Measurements from ENCODE around the gene FRK. TPM values are rescaled to one million over a fixed set of nuclear protein-coding genes. Genes with fewer than 3 reads are reported as not detected.

FRK gene
- total and polyA plus RNA-seq, 8 donors = 3.1 to 16.1 (median 4.5) TPM

DNA sequence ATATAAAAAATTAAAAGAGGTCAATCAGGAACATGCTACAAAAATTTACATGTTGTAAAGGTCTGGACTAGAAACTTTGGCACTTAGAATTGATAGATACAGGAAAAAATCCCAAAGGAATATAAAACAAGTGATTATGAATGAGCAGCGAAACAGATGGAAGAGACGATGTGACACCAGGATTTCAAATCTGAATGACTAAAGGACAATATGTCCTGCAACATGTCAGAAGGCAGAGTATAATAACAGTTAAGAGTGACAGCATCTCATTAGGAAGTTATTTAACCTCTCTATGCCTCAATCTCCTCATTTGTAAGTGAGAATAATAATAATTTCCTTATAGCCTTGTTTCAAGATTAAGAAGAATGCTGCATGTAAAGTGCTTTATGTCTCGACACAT lies 50.3 kb downstream of the FRK start:
- TF ChIP-seq, protein P1, sequence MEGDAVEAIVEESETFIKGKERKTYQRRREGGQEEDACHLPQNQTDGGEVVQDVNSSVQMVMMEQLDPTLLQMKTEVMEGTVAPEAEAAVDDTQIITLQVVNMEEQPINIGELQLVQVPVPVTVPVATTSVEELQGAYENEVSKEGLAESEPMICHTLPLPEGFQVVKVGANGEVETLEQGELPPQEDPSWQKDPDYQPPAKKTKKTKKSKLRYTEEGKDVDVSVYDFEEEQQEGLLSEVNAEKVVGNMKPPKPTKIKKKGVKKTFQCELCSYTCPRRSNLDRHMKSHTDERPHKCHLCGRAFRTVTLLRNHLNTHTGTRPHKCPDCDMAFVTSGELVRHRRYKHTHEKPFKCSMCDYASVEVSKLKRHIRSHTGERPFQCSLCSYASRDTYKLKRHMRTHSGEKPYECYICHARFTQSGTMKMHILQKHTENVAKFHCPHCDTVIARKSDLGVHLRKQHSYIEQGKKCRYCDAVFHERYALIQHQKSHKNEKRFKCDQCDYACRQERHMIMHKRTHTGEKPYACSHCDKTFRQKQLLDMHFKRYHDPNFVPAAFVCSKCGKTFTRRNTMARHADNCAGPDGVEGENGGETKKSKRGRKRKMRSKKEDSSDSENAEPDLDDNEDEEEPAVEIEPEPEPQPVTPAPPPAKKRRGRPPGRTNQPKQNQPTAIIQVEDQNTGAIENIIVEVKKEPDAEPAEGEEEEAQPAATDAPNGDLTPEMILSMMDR (IDR thresholded peaks at IDR 0.05) = no peak
- Histone ChIP-seq H3K36me3 (no peaks in the 10 kb centered on the region), H3K4me1 (peaks cover 16 to 22% of the 10 kb centered on the region in 2 donors), H3K9me3 (no peaks in the 10 kb centered on the region), H3K27me3 (no peaks in the 10 kb centered on the region), H3K27ac (no peak overlapping the region), H3K4me3 (no peak overlapping the region)
- DNase-seq (no peak), ATAC-seq (no peak)
- intact Hi-C loops (cut with DNase I) = loop anchor here in 1 of 2 donors (5.0 kb wide), 1 partner anchor 87 kb away; no protein-coding TSS in a partner anchor

DNA sequence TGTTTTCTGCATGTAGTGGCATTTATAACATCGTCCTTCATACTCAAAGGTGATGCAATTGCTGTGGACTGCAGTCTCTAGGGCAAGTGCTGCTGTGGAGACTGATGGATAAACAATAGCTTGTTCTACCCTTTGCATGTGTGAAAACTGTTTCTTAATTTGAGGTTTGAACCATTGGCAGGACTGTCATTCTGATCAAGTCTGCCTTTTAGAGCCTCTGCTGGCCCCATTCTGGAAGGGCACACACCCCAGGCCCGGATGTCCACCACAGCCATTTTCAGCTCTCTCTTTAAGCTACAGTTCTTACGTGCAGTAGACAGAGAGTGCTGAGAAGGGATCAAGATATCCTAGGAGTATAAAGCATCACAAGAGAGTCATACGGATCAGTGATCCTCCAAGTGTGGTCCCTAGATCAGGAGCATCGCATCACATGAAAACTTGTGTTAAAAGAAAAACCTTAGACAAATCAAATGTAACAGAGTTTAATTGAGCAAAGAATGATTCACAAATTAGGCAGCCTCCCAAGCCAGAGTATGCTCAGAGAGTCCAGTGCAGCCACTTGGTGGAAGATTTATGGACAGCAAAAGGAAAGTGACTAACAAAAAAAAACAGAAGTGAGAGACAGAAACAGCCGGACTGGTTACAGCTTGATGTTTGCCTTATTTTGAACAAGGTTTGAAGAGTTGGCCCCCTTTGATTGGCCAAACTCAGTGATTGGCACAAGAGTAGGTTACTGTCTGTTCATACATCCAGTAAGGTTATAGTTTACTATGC lies 52.0 kb downstream of the FRK start:
- TF ChIP-seq, protein P1 (IDR thresholded peaks at IDR 0.05) = no peak
- H3K36me3 ChIP-seq = no peaks in the 10 kb centered on the region
- DNase-seq (peak in 2 of 4 donors; percentile 20 to 23), ATAC-seq (peak; percentile 55)
- H3K4me1 ChIP-seq = peaks cover 14 to 22% of the 10 kb centered on the region in 2 donors
- intact Hi-C loops (cut with DNase I) = no loop called here
- no peaks in the 10 kb centered on the region for H3K9me3 ChIP-seq
- no peak overlapping the region for H3K4me3 ChIP-seq
- H3K27me3 ChIP-seq = no peaks in the 10 kb centered on the region
- peak overlapping the region; percentile 18 to 63 for H3K27ac ChIP-seq

DNA sequence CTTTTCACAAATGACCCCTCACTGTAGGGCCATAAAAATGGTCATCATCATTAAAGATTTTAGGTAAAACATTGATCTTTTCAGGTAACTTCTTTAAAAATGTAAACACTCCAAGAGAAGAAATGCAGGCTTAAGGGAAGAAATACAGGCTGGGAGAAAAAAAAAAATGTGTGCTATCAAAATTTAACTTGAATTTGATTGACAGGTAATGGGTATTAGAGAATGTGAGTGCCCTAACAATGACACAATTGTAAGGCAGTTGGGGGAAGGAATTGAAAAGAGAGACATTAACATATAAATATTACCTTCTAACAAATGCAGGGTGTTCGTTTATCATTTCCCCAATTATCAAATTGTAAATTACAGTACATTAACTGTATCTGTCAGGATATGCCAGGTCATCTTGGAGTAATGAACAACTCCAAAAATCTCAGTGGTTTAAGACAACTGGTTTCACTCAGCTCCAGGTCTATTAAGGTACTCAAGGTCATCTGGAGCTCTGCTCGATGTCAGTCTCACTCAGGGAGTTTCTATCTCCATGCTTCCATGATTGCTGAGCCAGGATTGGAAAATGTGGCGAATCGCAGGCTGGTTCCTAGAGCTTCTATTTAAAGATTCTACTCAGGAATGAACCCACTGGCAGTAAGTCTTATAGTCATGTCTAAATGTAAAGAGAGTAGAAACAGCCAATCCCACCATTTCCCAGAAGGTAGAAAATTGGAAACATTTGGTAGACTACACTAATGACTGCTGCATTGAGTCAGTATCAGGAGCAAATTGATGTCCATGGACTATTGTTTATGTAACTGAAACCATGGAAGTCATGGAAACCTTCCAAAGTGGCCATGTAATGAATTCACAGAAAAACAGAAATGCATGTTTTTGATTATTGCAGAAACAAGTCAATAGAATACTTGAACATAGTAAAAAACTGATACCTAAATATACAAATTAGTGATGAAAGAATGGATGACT lies 55.6 kb downstream of the FRK start:
- ATAC-seq (no peak), DNase-seq (no peak)
- Histone ChIP-seq H3K4me3 (no peak overlapping the region), H3K27ac (no peak overlapping the region), H3K36me3 (no peaks in the 10 kb centered on the region), H3K4me1 (no peaks in the 10 kb centered on the region), H3K9me3 (no peaks in the 10 kb centered on the region), H3K27me3 (no peaks in the 10 kb centered on the region)
- intact Hi-C loops (cut with DNase I) = no loop called here
- TF ChIP-seq, protein P1 (IDR thresholded peaks at IDR 0.05) = no peak

DNA sequence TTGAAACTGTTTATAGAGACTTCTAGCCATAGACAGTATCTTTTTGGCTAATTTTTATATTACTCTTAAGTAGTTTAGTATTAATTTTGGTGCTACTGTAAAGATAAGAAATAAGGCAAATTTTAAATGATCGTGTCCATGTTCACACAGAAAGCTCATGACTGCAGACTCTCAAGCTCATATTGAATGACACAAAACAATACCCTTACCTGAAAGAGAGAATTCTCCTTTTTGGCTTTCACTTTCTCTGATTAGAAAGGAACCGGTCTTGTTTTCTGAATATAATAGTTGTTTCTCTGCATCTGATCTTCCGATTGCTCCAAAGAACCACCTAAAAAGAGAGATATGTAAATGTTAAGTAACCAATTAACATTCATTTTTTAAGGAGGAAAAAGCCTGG lies 57.0 kb downstream of the FRK start:
- no peaks in the 10 kb centered on the region for H3K36me3 ChIP-seq
- no peaks in the 10 kb centered on the region for H3K4me1 ChIP-seq
- no peaks in the 10 kb centered on the region for H3K27me3 ChIP-seq
- intact Hi-C loops (cut with DNase I) = no loop called here
- no peak overlapping the region for H3K27ac ChIP-seq
- H3K4me3 ChIP-seq = no peak overlapping the region
- ATAC-seq = no peak
- TF ChIP-seq, protein P1 (IDR thresholded peaks at IDR 0.05) = no peak
- H3K9me3 ChIP-seq = no peaks in the 10 kb centered on the region
- DNase-seq = no peak

DNA sequence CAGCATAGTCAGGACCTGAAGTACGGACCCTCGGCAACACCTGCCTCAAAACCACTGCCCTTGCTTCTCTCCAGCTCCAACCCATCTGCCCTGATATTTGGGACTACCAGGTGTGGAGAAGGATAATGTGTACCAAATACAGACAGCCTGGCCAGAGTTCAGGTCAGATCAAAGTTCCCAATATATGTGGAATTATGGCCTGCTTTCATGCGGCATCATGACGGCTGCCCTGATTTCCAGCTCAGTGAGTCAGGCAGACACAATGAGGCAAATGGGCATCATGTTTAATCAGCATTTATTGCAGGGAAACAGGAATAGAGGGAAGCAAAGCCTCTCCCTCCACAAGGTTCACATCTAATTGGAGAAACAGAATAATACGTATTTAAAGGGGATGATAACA lies 57.9 kb downstream of the FRK start:
- ATAC-seq = no peak
- no peaks in the 10 kb centered on the region for H3K9me3 ChIP-seq
- H3K27ac ChIP-seq = no peak overlapping the region
- TF ChIP-seq, protein P1 (IDR thresholded peaks at IDR 0.05) = no peak
- no peak overlapping the region for H3K4me3 ChIP-seq
- no peaks in the 10 kb centered on the region for H3K4me1 ChIP-seq
- no peaks in the 10 kb centered on the region for H3K27me3 ChIP-seq
- DNase-seq = no peak
- intact Hi-C loops (cut with DNase I) = no loop called here
- no peaks in the 10 kb centered on the region for H3K36me3 ChIP-seq

All from left lung (tissue), 10 donors.